GM20431 (cell line): ENCODE results near the gene DGKQ.

ENCODE experiments used
- in situ Hi-C: fragments of 300-500 bp; cut with MseI, MboI; formaldehyde crosslinking; loops from one replicate; pipeline ENCODE4 v1.15.0; 2020; ENCODE audit warnings: low sequenced_read_pairs; ENCODE audit not compliant: unreplicated experiment

DGKQ gene

DNA sequence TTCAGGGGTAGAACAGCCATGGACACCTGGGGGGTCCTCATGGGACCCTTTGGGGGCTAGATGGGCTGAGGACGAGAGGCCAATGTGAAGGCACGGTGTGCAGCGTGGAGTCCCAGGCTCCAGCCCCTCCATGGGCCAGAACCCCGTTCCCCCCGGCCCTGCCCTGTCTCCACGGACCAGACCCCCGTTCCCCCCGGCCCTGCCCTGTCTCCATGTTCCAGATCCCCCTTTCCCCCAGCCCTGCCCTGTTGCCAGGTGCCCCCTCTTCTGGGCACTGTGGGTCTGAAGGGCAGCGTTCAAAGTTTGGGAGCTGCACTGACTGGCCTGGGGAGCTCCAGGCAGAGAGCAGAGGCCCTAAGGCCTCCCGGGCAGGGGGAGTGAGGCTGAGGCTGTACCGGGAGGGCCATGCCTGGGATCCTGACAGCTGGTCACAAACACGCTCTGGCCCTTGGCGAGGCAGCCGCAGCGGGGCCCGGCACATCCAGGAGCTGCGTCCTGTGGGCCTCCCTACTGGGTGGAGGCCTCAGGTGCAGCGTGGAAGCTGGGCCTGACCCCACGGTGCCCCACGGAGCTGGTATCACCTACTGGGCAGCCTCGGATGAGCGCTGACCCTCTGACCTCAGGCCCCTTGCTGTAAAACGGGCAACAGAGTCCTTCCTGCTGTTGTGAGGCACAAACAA is 8.9 kb downstream of the DGKQ start:
- in situ Hi-C loops = no loop called here

- in situ Hi-C loops = no loop called here
Measured at GRCh38 chr4:963276-964225, 9.8 kb downstream of the DGKQ start.

DNA sequence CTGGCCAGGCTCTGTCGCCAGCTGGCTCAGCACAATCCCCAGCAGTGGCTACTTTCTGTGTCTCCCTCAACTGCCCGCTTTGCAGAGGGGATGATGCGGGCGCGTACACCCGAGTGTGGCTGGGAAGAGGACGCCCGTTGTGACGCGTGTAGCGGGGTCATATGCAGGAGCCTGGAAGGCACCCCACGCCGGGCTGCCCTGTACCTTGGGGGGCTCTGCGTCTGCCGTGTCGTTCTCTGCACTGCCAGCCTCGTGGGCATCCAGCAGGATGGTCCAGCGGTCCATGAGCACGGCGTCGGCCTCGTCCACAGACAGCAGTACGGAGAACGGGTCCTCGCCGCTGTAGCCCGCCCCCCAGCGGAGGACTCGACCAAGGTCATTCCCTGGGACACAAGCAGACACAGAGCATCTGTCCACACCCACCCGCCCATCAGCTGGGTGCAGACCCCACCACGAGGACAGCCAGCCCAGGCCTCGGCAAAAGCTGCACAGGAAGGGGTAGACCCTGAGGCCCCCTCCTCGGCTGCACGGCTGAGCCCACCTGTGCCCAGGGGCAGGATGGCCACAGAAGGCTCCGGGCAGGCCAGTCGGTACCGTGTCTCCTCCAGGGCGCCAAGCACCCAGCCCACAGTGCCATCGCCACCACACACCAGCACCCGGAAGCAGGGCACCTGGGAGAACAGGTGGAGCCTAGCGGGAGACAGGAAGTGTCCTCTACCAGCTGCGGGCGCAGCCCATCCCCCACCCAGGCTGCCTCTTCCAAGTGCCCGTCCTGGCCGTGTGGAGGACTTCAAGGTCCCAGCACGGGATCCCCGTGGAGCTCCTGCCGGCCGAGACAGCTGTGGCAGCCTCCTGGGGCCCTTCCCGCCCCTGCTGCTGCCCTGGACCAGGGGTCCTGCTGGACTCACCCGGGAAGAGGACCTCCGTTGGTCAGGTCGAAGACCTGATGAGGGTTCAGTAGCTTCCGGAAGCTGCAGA is 10.8 kb downstream of the DGKQ start:
- in situ Hi-C loops = no loop called here

- in situ Hi-C loops = no loop called here
Measured at GRCh38 chr4:961351-962230, 11.8 kb downstream of the DGKQ start.

GRCh38 chr4:960636-961350 is 12.6 kb downstream of the DGKQ start:
- in situ Hi-C loops = no loop called here

GRCh38 chr4:960140-960635 is 13.2 kb downstream of the DGKQ start:
- in situ Hi-C loops = no loop called here

GRCh38 chr4:959338-960139 is 13.8 kb downstream of the DGKQ start:
- in situ Hi-C loops = no loop called here

GRCh38 chr4:958696-959337 is 14.6 kb downstream of the DGKQ start:
- in situ Hi-C loops = no loop called here

DNA sequence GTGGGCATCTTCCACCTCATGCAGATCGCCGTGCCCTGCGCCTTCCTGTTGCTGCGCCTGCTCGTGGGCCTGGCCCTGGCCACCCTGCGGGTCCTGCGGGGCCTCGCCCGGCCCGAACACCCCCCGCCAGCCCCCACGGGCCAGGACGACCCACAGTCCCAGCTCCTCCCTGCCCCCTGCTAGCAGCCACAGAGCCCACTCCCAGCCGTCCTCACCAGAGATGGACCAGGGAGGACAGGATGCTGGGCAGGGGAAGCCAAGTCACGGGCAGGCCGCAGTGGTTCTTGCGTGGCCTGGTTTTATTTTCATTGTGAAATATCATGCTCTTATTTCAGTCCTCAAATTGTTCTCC is 15.1 kb downstream of the DGKQ start:
- in situ Hi-C loops = no loop called here

- in situ Hi-C loops = no loop called here
Measured at GRCh38 chr4:957581-958313, 15.6 kb downstream of the DGKQ start.

- in situ Hi-C loops = no loop called here
Measured at GRCh38 chr4:957231-957580, 16.2 kb downstream of the DGKQ start.

DNA sequence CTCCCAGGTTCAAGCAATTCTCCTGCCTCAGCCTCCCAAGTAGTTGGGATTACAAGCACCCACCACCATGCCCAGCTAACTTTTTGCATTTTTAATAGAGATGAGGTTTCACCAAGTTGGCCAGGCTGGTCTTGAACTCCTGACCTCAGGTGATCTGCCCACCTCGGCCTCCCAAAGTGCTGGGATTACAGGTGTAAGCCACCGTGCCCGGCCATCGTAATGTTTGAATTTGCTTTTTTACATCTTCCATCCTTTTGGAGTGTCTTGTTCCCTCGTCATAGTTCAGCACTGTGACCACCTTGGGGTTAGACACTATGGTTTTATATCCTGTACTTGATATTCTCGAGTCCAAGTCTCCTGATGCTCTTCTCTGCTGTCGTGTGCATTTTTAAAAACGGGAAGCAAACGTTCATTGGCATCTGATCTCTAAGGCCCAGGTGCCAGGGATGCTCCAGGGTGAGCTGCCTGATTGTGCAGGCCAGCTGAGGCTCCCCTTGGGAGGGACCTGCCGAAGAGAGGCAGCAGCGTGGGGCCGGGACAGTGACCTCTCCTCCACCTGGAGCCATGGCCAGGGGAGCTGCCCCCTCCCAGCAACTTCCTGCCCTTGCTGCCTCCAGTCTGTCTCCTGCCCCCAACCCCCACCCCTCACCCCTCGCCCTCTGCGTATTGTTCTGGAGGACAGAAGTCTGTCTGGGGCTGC is 16.7 kb downstream of the DGKQ start:
- in situ Hi-C loops = no loop called here

GRCh38 chr4:955931-956381 is 17.4 kb downstream of the DGKQ start:
- in situ Hi-C loops = no loop called here

- in situ Hi-C loops = no loop called here
Measured at GRCh38 chr4:955161-955921, 18.0 kb downstream of the DGKQ start.

DNA sequence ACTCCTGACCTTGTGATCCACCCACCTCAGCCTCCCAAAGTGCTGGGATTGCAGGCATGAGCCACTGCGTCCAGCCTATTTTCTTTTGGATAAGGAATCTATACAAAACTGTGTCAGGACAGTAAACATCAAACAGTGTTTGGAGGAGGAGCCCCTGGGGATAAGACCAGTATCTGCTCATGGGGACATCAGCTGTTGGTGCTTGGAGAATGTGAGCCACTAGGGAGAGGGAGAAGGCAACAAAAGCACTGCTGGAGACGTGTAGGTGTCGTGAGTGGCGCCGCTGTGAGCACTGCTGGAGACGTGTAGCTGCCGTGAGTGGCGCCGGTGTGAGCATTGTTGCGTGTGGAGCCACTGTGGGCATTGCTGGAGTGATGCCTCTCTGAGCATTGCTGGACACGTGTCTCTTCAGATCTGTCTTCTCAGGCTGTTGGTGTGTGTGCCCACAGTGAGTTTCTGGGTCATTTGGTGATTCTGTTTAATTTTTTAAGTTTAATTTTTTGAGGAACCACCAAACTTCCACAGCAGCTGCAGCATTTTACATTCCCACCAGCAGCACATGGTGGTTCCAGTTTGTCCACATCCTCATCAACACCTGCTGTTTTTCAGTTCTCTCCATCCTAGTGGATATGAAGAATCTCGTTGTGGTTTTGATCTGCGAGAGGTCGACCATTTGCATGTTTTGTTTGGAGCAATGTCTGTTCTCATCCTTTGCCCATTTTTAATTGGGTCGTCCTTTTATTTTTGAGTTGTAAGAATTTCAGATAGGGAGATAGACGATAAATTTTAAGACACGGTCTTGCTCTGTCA is 19.0 kb downstream of the DGKQ start:
- in situ Hi-C loops = no loop called here
